NCI-H1930 (cell line): ENCODE results near the gene ITGA7.

Experiments
- DNase-seq, 2 experiments: peaks; one replicate each; lab custom pipeline; 2025; lab: John Stamatoyannopoulos, UW

The ITGA7 gene

DNA sequence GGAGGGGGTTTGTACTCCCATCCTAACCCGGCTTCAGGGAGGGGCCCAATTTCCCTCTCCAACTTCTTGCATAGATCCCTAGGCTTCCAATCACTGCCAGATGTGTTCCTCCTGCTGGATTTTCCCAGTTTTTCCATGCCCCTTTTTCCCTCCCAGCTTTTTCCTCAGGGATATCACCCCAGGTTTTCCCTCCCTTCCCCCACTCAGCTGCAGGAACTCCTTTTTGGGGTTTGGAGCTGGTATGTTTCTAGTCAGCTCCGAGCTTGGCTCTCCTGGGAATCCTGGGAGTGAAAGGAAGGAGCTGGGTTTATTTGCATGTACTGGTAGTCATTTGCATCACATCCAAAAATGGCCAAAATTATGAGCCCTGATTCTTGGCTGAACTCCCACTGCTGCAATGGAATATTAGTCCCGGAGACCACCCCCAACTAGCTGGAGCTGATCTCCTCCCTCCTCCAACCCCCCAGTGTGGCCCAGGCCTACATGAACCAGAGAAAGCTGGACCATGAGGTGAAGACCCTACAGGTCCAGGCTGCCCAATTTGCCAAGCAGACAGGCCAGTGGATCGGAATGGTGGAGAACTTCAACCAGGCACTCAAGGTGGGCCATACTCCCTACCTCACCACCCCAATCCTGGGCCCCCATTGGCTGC, 11.0 kb upstream of the ITGA7 start:
- no peak for DNase-seq

GRCh38 chr12:55718015-55718414, 10.3 kb upstream of the ITGA7 start:
- no peak for DNase-seq

- DNase-seq, result no peak
Measured at GRCh38 chr12:55717011-55718007, 9.6 kb upstream of the ITGA7 start.

GRCh38 chr12:55716582-55716957, 8.9 kb upstream of the ITGA7 start:
- DNase-seq, result no peak

DNA sequence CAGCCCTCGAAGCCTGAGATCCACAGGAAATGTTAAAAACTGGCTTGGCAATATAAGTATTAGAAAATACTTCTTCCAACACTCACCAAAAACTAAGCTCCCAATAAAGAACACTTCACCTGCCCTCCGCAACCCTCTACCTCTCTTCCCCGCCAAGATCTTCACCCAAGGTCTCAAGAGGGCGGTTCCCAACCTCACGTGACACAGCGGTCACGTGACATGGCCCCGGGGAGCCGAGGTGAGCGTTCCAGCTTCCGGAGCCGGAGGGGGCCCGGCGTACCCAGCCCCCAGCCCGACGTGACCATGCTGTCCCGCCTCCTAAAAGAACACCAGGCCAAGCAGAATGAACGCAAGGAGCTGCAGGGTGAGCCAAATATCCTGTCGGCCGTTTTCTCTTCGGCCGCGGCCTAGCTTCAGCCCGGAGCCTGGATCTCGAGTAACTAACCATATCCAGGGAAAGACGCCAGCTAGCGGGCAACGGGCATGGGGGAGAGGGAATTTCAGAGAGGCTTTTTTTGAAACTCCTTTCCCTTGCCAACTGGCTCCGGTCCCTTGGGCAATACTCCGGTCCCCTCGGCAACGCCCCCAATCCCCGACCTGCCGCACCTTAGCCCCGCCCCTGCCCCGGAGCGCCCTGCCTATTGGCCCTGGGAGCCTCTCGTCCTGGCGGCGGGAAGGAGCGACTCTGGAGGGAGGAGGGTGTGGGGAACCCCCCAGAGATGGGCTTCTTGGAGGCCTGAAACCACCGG, 8.3 kb upstream of the ITGA7 start, which contains the start of gene BLOC1S1:
BLOC1S1 (plus strand) TSS at position 214 of the 749 bp plus-strand sequence; CDS start at position 220, 6 bp downstream.
- DNase-seq, result peak; percentile 84 to 94

GRCh38 chr12:55715169-55715764, 7.6 kb upstream of the ITGA7 start:
- no peak for DNase-seq

GRCh38 chr12:55713721-55714120, 6.0 kb upstream of the ITGA7 start:
- no peak for DNase-seq

GRCh38 chr12:55712700-55713415, 5.2 kb upstream of the ITGA7 start:
- DNase-seq, result no peak

GRCh38 chr12:55711786-55712553, 4.3 kb upstream of the ITGA7 start:
- no peak for DNase-seq

DNA sequence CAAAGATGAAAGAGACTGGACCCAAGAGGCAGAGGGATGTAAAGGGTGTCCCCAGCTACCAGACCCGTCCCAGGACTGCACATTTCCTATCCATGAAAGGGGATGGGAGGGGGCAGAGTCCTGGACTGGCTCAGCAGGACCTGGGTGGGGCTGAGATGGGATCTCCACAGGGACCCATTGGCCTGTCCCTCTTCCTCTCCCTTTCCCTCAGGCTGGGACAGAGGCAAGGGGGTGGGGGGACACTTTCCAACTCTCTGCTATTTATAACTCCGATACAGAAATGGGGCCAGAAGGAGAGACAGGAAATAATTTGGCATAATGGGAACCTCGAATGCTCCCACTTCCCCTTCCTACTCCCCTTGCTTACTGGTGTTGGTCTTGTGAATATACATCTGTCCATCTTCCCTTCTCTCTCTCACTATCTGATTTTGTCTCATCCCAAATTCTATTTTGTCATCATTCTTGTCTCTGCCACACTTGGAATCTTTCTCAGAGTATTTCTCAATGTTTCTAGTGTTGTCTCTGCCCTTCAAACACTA, 1.1 kb upstream of the ITGA7 start:
- no peak for DNase-seq

DNA sequence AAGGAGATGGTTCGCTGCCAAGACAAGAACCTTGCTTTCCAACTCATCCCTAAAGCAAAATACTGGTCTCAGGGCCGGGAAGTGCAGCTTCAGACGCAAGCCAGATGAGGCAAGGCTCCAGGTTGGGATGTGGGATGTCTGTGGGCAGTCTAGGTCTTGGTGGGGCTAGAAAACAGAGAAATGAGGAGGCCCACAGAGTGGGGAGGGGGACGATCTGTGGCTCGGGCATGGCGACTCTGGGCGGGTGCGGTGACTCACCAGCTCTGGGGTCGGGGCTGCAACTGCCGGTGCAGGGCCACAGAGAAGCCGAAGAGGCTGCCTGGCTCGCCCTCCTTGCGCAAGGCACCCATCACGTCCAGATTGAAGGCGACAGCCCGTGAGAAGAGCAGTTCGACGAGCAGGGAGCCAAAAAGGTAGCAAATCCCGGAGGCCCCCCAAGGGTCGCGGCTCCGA, 459 bp downstream of the ITGA7 start:
- DNase-seq, result no peak

DNA sequence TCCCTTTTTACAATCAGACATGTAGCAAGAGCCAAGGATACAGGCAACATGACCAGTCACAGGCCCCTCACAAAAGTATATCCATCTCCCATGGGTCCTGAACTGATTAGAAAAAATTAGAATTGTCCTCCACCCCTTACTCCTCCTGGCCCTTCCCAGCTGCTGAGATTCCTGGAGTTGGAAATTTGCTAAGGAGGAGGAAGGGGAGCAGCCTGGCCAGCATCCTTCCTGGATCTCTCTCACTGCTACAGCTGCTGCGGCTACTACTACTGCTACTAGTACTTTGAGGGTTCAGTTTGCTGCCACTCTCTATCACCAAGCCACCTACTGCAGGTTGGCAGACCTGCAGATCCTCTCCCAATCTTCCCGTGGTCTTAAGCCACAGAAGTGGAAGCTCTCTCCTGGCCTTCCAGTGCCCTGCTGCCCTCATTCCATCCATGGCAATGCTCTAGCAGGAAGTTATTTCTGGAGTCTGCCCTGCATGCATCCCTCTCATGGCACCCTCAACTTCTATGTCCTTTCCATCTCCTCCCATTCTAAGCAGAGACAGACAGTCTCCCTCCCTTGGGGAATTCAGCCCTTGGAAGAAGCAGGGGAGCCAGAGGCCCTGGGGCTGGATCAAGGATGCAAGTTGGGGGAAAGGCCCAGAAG, 1.0 kb downstream of the ITGA7 start:
- no peak for DNase-seq

- no peak for DNase-seq
Measured at GRCh38 chr12:55705782-55706402, 1.8 kb downstream of the ITGA7 start.

DNA sequence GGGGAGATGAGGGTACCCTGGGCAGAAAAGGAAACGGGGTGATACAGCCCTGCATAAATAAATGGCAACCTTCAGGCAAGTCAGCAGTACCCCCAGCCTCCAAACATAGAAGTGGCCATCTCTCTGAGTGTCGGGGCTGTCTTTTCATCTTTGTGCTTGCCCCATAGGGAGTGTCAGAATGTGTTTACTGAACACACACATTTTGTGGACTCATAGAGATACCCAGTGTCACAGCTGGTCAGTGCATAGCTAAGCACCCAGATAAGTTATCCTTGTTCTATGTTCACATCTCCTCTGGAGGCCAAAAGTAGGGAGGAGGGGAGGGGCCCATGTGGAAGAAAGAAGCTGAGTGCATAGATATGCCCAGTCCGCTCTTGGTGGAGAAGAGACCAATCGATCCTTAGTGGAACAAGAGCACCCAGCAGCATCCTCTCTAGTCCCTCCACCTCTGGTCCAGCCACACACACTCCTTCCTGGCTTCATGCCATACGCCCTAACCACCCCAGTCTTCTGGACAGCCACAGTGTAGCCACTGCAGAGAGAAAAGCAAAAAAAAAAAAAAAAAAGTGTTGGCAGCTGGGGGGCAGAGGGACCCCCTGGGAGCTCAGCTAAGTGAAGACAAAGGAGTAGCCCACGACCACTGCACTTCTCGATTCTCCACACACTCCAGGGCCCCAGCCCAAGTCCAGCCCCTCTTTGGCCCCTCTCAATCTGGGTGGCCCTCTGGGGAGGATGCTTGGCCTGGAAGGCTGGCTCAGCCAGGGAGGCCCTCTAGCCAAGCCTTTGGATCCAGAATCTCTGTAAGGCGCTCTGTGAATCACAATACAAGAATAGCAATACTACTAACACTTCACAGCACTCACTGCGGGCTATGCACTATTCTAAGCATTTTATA, 2.6 kb downstream of the ITGA7 start:
- DNase-seq, result no peak

DNA sequence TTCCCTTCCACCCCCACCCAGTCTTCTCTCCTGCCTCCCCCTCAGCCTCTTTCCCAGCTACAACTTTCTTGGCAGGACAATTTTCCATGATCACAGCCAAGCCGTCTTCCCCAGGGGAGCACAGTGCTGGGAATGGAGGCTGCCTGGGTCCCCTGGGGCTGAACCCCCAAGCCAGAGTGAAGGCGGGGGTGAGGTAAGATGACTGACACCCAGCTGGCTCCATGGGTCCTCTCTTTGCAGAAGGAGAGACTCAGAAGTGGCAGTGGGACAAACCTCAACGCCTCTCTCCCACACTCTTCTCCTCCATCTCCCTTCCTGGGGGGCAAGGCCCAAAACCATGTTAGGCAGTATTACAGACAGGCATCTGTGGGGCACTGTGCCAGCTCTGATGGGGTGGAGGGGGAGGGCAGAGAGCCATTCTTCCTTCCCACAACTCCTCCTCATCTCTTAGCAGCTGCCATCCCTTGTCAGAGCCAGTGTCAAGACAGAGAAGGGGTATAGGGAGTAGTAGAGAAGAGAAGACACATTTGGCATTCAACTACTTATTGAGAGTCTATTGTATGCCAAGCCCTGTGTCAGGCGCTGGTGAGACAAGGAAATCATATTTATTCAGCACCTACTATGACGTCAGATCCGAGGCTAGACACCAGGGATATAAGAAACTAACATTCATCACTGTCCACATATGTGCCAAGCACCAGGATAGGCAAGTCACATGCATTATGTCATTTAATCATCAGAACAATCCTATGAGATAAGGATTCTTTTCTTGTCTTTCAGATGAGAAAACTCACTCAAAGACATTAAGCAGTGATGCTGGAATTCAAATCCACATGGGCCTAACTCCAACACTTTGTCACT, 3.6 kb downstream of the ITGA7 start:
- DNase-seq, result no peak

DNA sequence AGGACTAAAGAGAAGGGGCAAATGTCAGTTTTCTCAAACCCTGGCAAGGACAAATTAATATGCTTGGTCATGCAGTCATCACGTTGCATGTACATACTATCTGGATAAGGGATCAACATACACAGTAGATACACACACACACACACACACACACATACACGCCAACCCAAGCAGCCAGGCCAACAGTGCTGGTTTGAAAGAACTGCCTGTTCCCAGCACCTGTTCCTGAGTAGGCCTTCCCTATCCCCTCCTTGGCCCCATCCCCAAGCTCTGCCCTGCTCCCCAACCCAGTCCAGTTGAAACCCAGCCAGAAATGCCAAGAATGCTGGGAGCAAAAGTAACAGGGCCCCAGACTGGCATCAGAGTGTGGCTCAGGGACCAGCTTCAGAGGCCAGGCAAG, 4.4 kb downstream of the ITGA7 start:
- no peak for DNase-seq

GRCh38 chr12:55702861-55703260, 4.8 kb downstream of the ITGA7 start:
- DNase-seq, result no peak
